Loucy (cell line): ENCODE data around the gene BCO1.

Source experiments
- H2AFZ ChIP-seq: fragments of 200-600 bp; sonication (generic); 2 replicates; pipeline ENCODE4 v1.6.0; 2016; ENCODE audit warnings: antibody characterized with exemption, mild to moderate bottlenecking, low read length, moderate library complexity
- H3F3A ChIP-seq: fragments of 200-600 bp; 2 replicates; pipeline ENCODE4 v1.6.0; 2016; ENCODE audit warnings: antibody characterized with exemption, low read depth, mild to moderate bottlenecking
- H3K27me3 ChIP-seq: fragments of 200-600 bp; sonication (generic); 2 replicates; pipeline ENCODE4 v1.6.1; 2014; ENCODE audit warnings: low read length, mild to moderate bottlenecking; ENCODE audit not compliant: insufficient read depth, poor library complexity, severe bottlenecking
- H3K36me3 ChIP-seq: fragments of 200-600 bp; sonication (generic); 2 replicates; pipeline ENCODE4 v1.6.1; 2016; ENCODE audit warnings: low read length; ENCODE audit not compliant: insufficient read depth
- H3K4me1 ChIP-seq: fragments of 200-600 bp; sonication (generic); 2 replicates; pipeline ENCODE4 v1.5.1; 2014; ENCODE audit warnings: low read length, mild to moderate bottlenecking; ENCODE audit not compliant: insufficient read depth, poor library complexity, severe bottlenecking
- H3K4me2 ChIP-seq: fragments of 200-600 bp; sonication (generic); 2 replicates; pipeline ENCODE4 v1.6.0; 2014; ENCODE audit warnings: antibody characterized with exemption, low read length, low read depth, mild to moderate bottlenecking; ENCODE audit not compliant: poor library complexity, severe bottlenecking
- H3K4me3 ChIP-seq: fragments of 200-600 bp; sonication (generic); 2 replicates; pipeline ENCODE4 v1.5.1; 2014; ENCODE audit warnings: low read length, mild to moderate bottlenecking, mixed read lengths; ENCODE audit not compliant: poor library complexity, severe bottlenecking
- H3K79me2 ChIP-seq: fragments of 200-600 bp; sonication (generic); 2 replicates; pipeline ENCODE4 v1.6.1; 2014; ENCODE audit warnings: low read length; ENCODE audit not compliant: insufficient read depth
- H3K9ac ChIP-seq: fragments of 200-600 bp; sonication (generic); 2 replicates; pipeline ENCODE4 v1.6.0; 2014; ENCODE audit warnings: mild to moderate bottlenecking, low read depth, low read length, moderate library complexity; ENCODE audit not compliant: poor library complexity, severe bottlenecking
- H3K9me2 ChIP-seq: fragments of 200-600 bp; sonication (generic); replicated peaks from 2 replicates; pipeline ENCODE4 v1.6.1; 2016; ENCODE audit warnings: low read depth, low read length, mixed read lengths
- H3K9me3 ChIP-seq: fragments of 200-600 bp; sonication (generic); 2 replicates; pipeline ENCODE4 v1.6.1; 2014; ENCODE audit warnings: mild to moderate bottlenecking, antibody characterized with exemption, low read length, low read depth; ENCODE audit not compliant: insufficient read depth
- H4K20me1 ChIP-seq: fragments of 200-600 bp; sonication (generic); 2 replicates; pipeline ENCODE4 v1.6.0; 2014; ENCODE audit warnings: antibody characterized with exemption, low read length, mild to moderate bottlenecking; ENCODE audit not compliant: insufficient read depth, poor library complexity, severe bottlenecking
- CTCF ChIP-seq: fragments of 200-600 bp; sonication (generic); conservative IDR thresholded peaks from 2 replicates; pipeline ENCODE4 v1.5.1; 2014; ENCODE audit warnings: mild to moderate bottlenecking, antibody characterized with exemption, low read length
- EZH2phosphoT487 ChIP-seq: fragments of 200-600 bp; IDR thresholded peaks from 2 replicates; pipeline ENCODE4 v1.6.1; 2018; ENCODE audit warnings: antibody characterized with exemption, mild to moderate bottlenecking, moderate library complexity, borderline replicate concordance

The BCO1 gene

GRCh38 chr16:81259916-81260315 lies 21.4 kb downstream of the BCO1 start:
- H2AFZ ChIP-seq = no peak overlapping the region

GRCh38 chr16:81261049-81261648 lies 22.7 kb downstream of the BCO1 start:
- Histone ChIP-seq H3K4me1 (no peaks in the 10 kb centered on the region), H3F3A (no peaks in the 10 kb centered on the region), H3K4me3 (no peak overlapping the region), H2AFZ (no peak overlapping the region), H3K36me3 (no peaks in the 10 kb centered on the region), H3K27me3 (no peaks in the 10 kb centered on the region), H3K9me3 (no peaks in the 10 kb centered on the region), H3K9me2 (no peaks in the 10 kb centered on the region), H4K20me1 (no peaks in the 10 kb centered on the region), H3K9ac (no peak overlapping the region), H3K4me2 (no peak overlapping the region), H3K79me2 (no peaks in the 10 kb centered on the region)
- no peak for TF ChIP-seq EZH2phosphoT487
- TF ChIP-seq CTCF = peak; percentile 79

More at GRCh38 chr16:81259916-81260315, 21.4 kb downstream of the BCO1 start:
- no peak overlapping the region for H3K9ac ChIP-seq
- H4K20me1 ChIP-seq = no peaks in the 10 kb centered on the region
- no peaks in the 10 kb centered on the region for H3K9me3 ChIP-seq
- no peaks in the 10 kb centered on the region for H3K27me3 ChIP-seq
- no peaks in the 10 kb centered on the region for H3F3A ChIP-seq
- no peak overlapping the region for H3K4me2 ChIP-seq
- H3K4me3 ChIP-seq = no peak overlapping the region
- H3K79me2 ChIP-seq = no peaks in the 10 kb centered on the region
- H3K9me2 ChIP-seq = no peaks in the 10 kb centered on the region
- no peak for TF ChIP-seq EZH2phosphoT487
- no peak for TF ChIP-seq CTCF
- H3K4me1 ChIP-seq = no peaks in the 10 kb centered on the region
- no peaks in the 10 kb centered on the region for H3K36me3 ChIP-seq

GRCh38 chr16:81263470-81264220 lies 25.2 kb downstream of the BCO1 start:
- no peak overlapping the region for H3K9ac ChIP-seq
- no peaks in the 10 kb centered on the region for H3K27me3 ChIP-seq
- no peaks in the 10 kb centered on the region for H3K4me1 ChIP-seq
- no peaks in the 10 kb centered on the region for H3K9me3 ChIP-seq
- H3K9me2 ChIP-seq = no peaks in the 10 kb centered on the region
- TF ChIP-seq CTCF (no peak), EZH2phosphoT487 (no peak)
- H3F3A ChIP-seq = no peaks in the 10 kb centered on the region
- H3K4me2 ChIP-seq = no peak overlapping the region
- no peaks in the 10 kb centered on the region for H4K20me1 ChIP-seq
- H3K79me2 ChIP-seq = no peaks in the 10 kb centered on the region
- no peak overlapping the region for H2AFZ ChIP-seq
- H3K36me3 ChIP-seq = no peaks in the 10 kb centered on the region
- no peak overlapping the region for H3K4me3 ChIP-seq
